IPS-NIHi7 (cell line): ENCODE measurements around the gene NR5A1.

Source experiments
- DNase-seq: peaks from one replicate; pipeline ENCODE4 v3.0.0; 2012; ENCODE audit warnings: mixed read lengths; ENCODE audit errors: extremely low spot score

NR5A1 gene

GRCh38 chr9:124514125-124514524, 6.9 kb upstream of the NR5A1 start:
- no peak for DNase-seq

GRCh38 chr9:124513376-124513994, 6.3 kb upstream of the NR5A1 start:
- no peak for DNase-seq

- DNase-seq: no peak
These were observed 5.6 kb upstream of the NR5A1 start for GRCh38 chr9:124512806-124513204.

- no peak for DNase-seq
These were observed 4.9 kb upstream of the NR5A1 start for GRCh38 chr9:124511891-124512805.

- DNase-seq: peak; percentile 64
These were observed 4.2 kb upstream of the NR5A1 start for GRCh38 chr9:124511426-124511840.

GRCh38 chr9:124510650-124511425, 3.6 kb upstream of the NR5A1 start:
- DNase-seq: no peak

- DNase-seq: no peak
These were observed 753 bp upstream of the NR5A1 start for GRCh38 chr9:124507880-124508423.

- no peak for DNase-seq
These were observed 766 bp downstream of the NR5A1 start for GRCh38 chr9:124506433-124506832.

- DNase-seq: no peak
These were observed 1.3 kb downstream of the NR5A1 start for GRCh38 chr9:124505901-124506346.

GRCh38 chr9:124505006-124505900, 1.9 kb downstream of the NR5A1 start:
- DNase-seq: no peak

GRCh38 chr9:124504530-124505005, 2.6 kb downstream of the NR5A1 start:
- DNase-seq: no peak

GRCh38 chr9:124503713-124504529, 3.3 kb downstream of the NR5A1 start:
- DNase-seq: no peak

- no peak for DNase-seq
These were observed 4.2 kb downstream of the NR5A1 start for GRCh38 chr9:124502711-124503702.

- no peak for DNase-seq
These were observed 5.4 kb downstream of the NR5A1 start for GRCh38 chr9:124501771-124502320.

- DNase-seq: no peak
These were observed 6.2 kb downstream of the NR5A1 start for GRCh38 chr9:124500796-124501611.

GRCh38 chr9:124500028-124500795, 7.0 kb downstream of the NR5A1 start:
- no peak for DNase-seq

GRCh38 chr9:124499216-124499615, 8.0 kb downstream of the NR5A1 start:
- DNase-seq: no peak
